B cell (primary cell): ENCODE data around the gene SNRPB.
A peak's percentile ranks its signal among the peaks of the same experiment; 100 is the strongest.

ENCODE experiments used
- EZH2 ChIP-seq: IDR thresholded peaks from 2 replicates; pipeline ENCODE4 v1.6.1; 2012; ENCODE audit warnings: borderline replicate concordance, low read depth, mild to moderate bottlenecking, moderate library complexity, low read length; ENCODE audit not compliant: insufficient read depth, poor library complexity, severe bottlenecking
- TF ChIP-seq, protein P1 (sequence below): fragments of 200-600 bp; IDR thresholded peaks from one replicate; pipeline ENCODE4 v1.8.0; 2022; ENCODE audit warnings: antibody characterized with exemption, mild to moderate bottlenecking

GRCh38 chr20:2431185-2431584 is 39.4 kb downstream of the SNRPB start:
- TF ChIP-seq, protein P1, sequence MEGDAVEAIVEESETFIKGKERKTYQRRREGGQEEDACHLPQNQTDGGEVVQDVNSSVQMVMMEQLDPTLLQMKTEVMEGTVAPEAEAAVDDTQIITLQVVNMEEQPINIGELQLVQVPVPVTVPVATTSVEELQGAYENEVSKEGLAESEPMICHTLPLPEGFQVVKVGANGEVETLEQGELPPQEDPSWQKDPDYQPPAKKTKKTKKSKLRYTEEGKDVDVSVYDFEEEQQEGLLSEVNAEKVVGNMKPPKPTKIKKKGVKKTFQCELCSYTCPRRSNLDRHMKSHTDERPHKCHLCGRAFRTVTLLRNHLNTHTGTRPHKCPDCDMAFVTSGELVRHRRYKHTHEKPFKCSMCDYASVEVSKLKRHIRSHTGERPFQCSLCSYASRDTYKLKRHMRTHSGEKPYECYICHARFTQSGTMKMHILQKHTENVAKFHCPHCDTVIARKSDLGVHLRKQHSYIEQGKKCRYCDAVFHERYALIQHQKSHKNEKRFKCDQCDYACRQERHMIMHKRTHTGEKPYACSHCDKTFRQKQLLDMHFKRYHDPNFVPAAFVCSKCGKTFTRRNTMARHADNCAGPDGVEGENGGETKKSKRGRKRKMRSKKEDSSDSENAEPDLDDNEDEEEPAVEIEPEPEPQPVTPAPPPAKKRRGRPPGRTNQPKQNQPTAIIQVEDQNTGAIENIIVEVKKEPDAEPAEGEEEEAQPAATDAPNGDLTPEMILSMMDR = peak; percentile 15
- no peak for TF ChIP-seq EZH2
